Fibroblast of skin of scalp (primary cell): ENCODE data around the gene XIRP2.

Source experiments
- DNase-seq: peaks from one replicate; pipeline ENCODE4 v3.0.0-alpha.2; 2013

Gene XIRP2

DNA sequence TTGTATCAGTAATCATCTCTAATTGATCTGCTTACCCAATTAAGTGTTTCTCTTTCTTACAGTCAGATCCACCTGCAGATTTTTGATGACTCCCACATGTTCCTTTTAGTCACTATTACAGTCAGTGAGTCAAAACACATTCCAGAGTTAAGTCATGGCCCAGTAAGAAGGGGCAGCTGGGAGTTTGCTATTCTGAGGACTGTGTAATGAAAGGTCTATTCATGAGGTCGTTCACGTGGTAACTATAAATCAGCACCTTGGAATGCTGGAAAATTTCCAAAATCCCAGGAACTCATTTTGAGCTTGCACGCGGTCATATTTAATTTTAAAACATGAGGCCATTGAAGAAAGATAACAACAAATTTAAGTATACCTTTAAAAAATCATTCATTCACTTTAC lies 252.5 kb downstream of the XIRP2 start:
- DNase-seq: peak; percentile 90

DNA sequence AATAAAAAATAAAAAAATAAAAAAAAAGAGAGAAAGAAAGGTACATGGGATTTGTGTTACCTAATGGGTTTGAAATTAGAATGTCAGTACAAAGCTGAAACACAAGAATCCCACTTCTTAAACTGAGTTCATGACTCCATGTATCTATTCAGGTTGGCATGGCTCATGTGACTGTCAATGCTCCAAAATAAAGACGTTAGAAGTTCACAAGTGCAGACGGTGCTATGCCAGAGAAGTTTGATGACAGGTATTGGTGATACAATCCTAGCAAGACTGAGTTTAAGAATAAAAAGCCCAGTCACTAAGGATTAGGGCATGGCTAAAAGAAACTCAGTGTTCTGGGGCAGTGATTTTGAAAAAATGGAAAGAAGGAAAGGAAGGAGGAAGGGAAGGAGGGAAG lies 254.3 kb downstream of the XIRP2 start:
- no peak for DNase-seq

DNA sequence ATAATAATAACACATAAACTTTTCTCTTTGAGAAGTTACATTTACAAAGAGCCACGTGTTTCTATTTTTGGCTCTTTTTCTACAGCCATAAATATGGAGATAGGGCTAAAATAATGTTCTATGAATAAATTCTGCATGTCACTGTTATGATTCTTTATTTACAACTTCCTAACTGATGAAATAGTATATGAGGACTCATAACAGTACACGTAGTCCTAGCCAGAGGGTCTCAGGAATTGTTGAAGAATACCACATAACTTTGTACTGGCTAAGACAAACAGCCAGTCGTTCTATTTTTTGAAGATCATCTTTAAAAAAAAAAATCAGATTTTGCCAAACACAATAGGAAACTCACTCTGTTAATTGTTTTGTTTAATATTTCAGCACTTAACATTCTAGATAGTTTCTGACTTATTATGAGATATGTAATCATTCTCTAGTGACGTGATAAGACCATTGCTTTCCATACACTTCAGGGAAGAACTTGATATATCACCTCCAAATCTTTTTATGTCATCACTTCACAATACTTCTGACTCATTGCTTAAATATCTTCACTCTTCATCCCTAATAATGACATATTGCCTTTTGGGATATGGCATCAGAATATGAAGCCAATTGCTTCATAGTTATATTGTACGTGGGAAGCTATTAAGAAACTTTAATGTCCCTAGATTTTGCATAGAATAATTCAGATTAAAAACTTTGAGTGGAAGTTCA lies 256.1 kb downstream of the XIRP2 start:
- peak; percentile 18 for DNase-seq

DNA sequence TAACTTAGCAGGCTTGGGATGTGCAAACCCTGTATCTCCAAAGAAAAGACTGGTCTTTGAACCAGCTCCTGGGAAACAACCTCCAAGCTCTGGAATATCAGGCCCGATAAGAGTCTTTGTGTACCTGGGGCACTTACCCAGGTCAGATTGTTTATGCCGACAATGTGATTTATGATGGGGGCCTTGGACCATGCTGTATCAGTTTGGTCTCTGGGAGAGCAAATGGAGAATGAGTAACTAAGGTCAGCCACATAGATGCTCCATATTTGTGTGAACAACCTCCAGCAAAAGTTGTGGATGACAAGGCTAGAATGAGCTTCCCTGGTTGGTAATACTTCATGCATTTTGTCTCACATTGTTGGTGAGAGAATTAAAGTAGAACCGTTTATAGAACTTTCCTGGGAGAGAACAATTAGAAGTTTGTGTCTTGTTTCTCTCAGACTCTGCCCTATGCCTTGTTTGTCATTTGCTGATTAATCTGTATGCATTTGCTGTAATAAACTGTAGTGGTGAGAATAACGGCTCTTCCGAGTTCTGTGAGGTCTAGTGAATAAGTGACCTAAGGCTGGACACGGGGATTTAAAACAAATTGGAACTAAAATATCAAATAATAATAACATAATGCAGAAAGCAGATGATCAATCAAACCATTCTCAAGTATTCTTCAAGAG lies 259.1 kb downstream of the XIRP2 start:
- no peak for DNase-seq

DNA sequence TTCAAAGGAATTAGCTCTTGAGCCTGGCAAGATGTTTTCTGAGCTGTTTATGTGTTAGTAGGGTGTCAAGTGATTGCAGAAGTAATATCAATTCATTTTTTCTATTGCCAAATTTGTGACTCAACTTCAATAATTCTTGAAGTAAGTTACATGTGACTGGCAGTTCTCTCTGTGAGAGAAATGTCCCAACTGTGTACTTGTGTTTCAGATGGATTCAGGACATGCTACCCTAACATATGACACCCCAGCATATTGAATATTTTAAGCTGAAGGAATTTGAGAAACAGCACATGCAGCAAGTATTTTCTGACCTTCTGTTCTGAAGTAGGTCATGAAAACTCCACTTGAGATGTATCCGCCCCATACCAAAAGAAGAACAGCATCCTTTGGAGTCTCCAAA lies 263.6 kb downstream of the XIRP2 start:
- DNase-seq: no peak

DNA sequence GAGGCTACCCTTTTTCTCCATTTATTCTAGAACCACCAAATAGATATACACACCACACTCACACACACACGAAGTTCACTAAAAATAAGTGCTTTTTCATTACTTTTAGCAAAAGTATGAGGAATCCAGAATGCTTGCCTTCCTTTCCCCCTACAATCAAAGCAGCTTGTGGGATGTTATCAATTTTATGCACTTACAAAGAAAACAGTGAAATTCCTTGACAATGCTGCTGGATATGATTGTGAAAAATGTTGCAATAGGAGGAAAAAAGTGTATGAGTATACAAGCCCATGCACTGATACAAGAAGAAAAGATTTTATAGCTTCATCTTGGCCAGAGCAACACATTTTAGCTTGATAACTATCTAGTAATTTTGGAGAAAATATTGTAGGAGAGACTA lies 269.2 kb downstream of the XIRP2 start:
- peak; percentile 12 for DNase-seq

DNA sequence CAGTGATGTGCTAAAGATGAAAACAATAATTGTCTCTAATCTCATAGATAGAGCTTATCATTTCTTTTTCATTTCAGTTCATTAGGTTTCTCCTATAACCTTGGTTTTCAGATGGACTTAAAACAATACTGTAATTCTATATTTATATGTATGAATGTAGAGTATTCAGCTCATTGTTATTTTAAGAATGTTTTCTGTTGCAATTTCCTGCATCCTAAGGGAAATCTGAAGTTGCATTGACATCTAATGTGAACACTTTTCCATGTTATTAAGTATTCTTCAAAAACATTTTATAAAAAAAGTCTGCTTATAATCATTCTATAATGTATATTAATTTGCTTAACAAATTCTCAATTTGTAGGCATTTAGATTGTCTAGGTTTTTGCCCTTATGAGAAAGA lies 288.9 kb downstream of the XIRP2 start:
- peak; percentile 55 for DNase-seq

DNA sequence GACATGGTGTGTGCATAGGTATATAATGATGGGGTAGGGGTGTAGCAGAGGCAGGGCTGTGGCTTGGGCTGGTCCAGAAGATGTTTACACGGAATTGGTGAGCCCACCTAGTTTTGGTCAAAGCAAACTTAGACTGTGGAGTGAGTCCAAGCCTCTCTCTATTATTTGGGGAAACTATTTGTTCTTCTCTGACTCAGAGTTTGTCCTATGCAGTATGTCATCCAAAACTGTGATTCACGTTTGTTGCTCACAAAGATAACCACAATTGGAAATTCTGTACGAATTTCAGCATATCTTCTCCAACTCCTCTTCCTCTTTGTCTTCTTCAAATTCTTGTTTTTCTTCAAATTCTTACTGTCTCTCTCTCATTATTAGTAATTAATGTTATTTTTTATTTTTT lies 292.9 kb downstream of the XIRP2 start:
- DNase-seq: peak; percentile 37

DNA sequence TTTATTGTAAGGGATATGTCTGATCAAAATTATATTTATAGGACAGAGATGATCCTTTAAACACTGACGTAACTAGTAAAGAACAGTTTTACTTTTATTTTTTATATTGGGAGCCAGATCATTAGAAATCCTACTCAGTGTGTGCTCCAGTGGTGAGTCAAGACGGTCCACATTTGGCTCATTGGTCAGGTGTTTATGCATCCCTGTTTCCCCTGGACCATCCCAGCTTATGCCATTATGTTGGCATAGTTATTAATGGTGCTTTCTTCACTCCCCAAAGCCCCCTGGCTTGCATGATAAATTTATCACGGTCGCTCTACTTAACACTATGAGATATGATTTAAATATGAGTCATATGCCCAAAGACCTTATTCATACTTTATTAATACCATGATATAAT lies 293.4 kb downstream of the XIRP2 start:
- no peak for DNase-seq

DNA sequence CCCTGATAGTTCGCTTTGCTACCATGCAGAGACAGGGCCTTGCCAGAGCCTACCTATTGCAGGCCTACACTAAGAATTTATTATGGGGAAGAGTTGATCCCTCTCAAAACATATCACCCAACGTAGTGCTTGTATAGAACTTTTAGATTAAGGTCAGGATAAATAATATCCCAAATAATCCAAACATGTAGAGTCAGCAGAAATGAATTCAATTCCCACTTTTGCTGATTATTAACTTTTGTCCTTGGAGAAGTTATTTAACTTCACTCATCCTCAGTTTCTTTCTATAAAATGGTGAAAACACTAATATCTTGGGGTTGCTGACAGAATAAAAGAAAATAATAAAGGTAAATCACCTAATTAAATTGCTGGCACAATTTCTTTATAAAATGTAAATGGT lies 294.1 kb downstream of the XIRP2 start:
- no peak for DNase-seq

DNA sequence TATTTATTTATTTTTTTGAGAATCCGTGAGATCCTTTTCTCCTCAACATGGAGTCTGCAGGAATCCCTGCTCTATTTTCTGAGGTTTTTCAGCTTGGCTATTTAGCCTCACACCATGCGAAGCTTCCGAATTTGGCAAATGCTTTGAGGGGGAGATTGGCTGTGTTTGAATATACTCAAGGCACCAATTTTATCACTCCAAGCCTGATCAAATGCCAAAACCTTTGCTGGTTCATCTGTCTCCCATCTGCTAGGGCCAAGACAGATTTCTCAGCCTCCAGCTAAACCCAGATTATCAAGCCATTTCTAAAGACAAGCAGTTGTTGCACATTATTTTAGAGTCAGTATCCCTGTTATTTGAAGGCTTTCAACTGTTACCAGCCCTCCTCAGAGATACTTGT lies 295.7 kb downstream of the XIRP2 start:
- no peak for DNase-seq

DNA sequence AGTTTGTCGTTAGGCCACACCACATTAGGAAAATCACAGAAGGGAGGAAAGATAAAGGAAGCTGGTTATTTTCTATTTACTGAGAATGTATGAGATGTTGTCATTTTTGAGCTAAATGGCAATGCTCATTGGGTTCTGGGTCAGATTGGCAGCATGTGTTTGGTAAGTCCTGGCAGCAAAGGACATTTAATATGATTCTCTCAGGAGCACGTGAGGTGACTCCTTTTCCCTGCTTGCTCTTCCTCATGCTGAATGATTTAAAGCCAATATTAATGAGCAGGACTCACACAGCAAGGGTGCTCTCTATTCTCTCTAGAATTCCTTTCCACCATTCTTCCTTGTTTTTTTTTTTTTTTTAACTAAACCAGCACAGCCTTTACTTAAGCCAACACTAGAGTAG lies 298.2 kb downstream of the XIRP2 start:
- DNase-seq: no peak

DNA sequence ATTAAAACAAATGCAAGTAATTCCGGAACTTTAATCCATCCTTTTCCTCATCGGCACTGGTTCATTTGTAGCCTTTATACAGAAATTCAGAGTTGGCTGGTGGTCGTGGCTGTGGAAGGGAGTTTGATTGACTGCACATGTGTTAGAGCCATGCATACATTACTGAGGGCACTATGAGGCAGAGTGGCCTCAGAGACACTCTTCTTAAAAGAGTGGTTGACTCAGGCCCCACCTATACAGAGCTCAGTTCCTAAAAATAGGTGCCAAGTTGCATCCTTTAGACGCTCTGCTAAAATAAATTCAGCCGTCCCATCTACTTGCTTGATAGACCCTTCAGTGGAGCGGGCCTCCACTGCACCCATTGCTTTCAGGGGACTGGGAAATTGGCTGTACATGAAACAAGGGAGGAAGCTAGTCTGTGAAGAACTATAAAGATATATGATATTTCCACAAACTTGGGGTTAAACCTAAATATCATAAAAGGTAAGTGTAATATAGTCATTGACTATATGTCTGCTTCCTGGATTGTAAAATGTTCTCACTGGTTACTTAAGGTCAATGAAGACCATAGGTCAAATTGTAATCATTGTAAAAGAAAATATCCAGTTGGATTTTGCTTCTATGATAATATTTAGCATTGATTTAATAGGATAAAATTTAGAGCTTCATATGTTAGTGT lies 298.9 kb downstream of the XIRP2 start:
- no peak for DNase-seq

DNA sequence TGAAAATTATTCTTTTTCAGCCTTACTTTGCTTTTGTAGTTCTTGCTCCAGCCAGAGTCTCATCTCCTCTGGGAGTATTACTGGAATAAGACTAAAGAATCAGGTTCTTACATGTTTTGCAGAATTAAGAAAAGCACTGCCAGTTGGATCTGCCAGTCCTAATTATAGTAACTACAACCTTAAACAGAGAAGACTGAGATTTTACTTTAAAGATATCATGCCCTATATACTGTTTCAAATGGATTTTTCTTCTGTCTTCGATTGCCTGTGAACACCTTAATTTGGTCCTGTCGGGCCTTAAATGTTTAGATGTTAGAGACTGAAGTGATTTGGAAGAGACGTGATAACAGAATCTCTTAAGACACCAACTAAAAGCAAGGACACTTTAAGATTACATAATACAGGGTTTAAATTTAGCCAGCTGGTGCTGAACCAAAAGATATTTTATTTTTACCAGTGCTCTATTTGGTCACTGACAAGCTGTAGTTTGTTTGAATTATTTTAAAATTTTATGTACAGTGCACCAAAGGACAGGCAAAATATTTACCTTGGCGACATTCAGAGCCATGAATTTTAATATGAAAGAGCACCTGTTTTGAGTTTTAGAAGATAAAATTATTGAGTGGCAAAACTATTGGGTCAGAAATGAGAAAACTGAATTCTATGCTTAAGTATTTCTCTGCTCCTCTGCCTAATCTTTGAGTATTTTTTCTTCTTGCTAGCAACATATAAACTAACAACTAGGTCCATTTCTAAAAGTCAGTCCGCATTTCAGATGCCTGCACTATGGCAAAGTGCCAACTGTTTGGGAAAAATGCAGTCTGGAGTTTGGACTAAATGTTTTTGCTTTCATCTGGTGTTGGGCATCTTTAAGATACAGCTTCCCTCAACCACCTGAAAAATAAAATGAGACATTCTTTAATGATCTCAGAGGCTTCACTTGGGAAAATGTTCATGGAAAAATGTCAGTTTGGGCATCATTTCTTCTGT lies 300.0 kb downstream of the XIRP2 start:
- no peak for DNase-seq

DNA sequence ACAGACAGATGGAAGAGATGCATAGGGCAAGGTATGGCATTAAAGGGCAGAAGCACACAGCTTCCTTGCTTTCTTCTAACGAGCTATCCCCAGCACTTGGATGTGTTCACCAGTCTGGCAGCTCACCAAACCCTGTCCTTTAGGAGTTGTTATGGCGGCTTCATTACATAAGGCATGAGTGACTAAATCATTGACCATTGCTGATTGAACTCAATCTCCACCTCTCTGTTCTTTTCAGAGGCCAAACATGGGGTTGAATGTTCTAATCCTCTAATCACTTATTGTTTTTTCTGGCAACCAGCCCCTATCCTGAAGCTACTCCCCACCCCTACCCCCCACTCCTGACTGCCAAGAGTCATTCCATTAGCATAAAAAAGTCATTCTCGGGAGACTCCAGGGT lies 301.8 kb downstream of the XIRP2 start:
- peak; percentile 58 for DNase-seq

DNA sequence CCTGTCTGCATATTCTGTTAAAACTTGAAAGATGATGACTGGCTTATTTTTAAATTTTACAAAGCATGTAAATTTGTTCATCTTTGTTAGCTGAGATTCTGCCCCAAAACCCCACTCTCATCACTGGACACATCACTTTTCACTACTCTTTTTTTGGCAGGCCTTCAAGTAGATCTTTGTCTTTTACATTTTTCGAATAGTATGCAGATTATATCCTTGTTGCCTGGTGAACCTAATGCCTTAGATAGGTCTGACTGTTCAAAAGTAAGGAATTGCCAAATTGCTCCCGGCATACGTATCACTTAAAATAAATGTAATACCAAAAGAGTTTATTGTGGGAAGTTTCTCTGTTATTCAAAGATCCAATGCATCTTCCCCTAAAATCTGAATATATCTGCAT lies 303.3 kb downstream of the XIRP2 start:
- DNase-seq: peak; percentile 37

DNA sequence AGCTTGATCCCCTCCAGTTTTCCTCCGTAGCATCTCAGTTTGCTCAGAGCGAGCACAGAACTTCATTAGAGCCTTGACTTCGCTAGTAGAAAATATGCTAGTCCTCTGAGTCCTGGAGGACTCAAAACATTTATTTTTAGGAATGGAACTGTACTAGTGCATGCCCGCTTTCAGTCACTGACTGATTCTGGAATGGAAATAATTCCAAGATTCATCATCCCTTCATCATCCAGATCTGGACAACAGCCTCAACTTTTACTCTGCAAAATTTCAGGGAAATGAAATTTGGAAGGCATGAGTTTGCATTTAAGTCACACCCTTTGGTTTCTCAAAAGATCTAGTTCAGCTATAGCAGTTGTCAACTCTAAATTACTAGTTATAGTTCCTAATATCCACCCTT lies 304.6 kb downstream of the XIRP2 start:
- DNase-seq: peak; percentile 22

DNA sequence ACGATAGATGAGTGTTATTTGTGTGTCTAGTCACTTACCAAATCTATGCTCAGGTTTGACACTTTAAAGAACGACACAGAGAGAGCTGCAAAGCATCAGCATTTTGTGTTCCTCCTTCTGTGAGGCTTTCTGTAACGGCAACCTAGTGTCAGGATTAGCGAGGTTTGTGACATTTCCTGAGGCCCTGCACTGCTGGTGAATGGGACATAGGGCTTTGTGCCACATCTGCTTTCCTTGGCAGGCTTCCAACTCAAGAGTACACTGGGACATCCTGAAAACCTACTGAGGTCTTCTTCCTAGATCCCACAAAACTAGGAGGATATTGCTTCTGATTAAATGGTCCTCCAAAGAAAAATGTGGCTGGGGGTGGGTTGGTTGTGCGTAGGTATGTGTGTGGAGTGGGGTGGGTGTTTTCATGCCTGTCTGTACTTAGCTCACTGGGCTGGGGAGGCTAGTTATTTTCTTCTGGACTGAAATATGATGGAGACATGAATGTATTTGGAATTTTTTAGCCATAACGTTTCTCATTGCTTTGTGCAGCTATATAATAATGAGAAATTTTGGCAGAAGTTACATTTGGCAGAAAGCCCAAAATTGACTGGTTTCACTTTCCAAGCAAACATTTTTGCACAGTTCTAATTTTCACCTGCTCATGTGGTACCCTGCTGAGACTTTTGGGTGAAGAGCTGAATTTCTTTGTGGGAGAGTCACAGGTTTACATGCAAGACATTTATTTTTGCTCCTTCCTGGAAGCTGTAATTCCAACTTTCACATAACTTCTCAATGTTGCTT lies 308.4 kb downstream of the XIRP2 start:
- DNase-seq: peak; percentile 53

DNA sequence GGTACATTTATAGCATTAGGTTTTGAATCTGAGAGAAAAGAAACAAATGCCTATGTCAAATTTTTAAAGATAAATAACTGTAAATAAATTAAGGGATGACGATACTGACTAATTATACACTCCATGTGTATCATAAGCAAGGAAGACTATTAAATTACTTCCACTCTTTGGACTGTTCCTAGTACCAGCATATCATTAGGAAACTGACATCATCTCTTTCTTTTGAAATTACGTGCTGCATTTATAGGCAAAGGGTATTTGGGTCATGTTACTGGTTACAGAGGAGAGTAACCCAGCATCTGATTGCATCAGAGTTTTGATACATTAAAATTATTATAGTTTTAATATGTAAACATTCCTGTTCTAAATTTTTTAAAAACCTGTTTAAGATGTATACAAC lies 309.7 kb downstream of the XIRP2 start:
- no peak for DNase-seq

DNA sequence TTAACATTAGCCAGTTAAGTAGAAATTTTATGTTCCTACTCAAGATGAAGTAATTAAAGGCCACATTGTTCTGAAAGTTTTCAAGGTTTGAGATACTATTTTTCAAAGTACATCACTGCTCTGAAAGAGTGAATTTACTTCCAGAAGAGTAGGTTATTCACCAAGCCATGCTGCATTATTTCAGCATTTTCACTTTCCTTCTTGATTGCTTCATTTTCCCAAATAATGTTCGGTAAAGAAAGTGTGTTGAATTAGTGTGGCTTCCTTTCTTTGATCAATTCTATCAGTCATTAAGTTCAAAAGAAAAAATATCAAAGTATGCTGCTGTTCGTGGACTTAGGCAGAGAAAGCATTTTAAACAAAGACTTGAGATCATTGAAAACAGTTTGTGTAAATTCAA lies 310.3 kb downstream of the XIRP2 start:
- no peak for DNase-seq

DNA sequence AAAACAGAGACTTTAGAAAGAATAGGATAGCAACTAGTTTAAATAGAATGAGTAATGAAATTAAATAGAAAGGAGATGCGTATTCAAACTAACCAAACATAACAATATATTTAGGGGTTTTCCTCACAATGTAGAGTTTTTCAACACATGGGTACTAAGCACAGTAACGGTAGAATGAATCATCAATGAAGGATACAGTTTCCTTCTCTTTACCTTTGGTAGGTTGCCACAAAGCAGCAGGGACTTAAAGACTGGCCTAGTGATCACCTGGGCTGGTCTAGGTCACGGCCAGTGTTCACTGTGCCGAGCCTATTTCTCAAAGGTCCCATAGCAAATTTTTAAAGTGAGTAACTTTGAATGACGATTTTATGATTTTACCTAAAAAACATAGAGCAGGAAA lies 311.7 kb downstream of the XIRP2 start:
- DNase-seq: no peak

DNA sequence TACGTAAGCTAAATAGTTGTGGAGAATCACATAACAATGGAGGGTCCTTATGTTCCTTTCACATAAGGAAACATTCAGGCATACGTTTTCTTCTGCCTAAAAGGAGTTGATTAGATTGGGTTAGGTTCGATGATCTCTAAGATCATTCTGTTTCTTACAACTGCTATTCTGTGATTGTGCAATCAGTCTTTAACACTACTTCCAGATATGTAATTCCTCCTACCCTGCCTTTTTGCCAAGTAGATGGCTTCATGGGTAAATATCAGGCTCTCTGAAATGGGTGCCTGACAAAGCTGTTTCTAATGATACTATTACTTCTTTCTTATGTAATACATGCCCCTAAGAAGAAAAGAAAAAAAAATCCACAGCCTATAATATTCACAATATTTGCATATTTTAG lies 321.5 kb downstream of the XIRP2 start:
- DNase-seq: no peak
